PC-9 (cell line): ENCODE data around the gene RIMKLB. TPM values are rescaled to one million over a fixed set of nuclear protein-coding genes. Genes with fewer than 3 reads are reported as not detected.

ENCODE experiments used
- BruUV-seq: library from RNA; stranded (reverse); fragments of 400-500 nt; replicated peaks from 2 replicates; lab custom pipeline; 2021; lab: Mats Ljungman, UMichigan
- CTCF ChIA-PET: fragments of 300-600 bp; sonication (Branson Sonifier 250); formaldehyde crosslinking; loops from one replicate; lab custom pipeline; 2022; ENCODE audit warnings: antibody characterized with exemption; lab: Charles Lee
- POLR2A ChIA-PET: fragments of 300-600 bp; sonication (Branson Sonifier 250); formaldehyde crosslinking; loops from one replicate; lab custom pipeline; 2022; ENCODE audit warnings: antibody characterized with exemption; ENCODE audit not compliant: unreplicated experiment; lab: Charles Lee
- DNase-seq, 2 experiments: peaks; one replicate each; pipeline versions ENCODE4 v3.0.0 to v3.0.0-alpha.2; 2015 to 2022; ENCODE audit warnings: mixed read lengths in 1 of 2
- H2AFZ ChIP-seq: fragments of 200-600 bp; sonication (generic); 2 replicates; pipeline ENCODE4 v1.8.1; 2017; ENCODE audit warnings: antibody characterized with exemption
- H3F3A ChIP-seq: fragments of 200-600 bp; sonication (generic); 2 replicates; pipeline ENCODE4 v1.8.1; 2017; ENCODE audit warnings: antibody characterized with exemption, mild to moderate bottlenecking, low read depth; ENCODE audit not compliant: insufficient read depth
- H3K27ac ChIP-seq: fragments of 200-600 bp; sonication (generic); 2 replicates; pipeline ENCODE4 v1.6.1; 2016; ENCODE audit warnings: mixed run types
- H3K27me3 ChIP-seq: fragments of 200-600 bp; sonication (generic); 2 replicates; pipeline ENCODE4 v1.6.1; 2016; ENCODE audit warnings: low read depth, mixed run types; ENCODE audit not compliant: insufficient read depth
- H3K36me3 ChIP-seq: fragments of 200-600 bp; sonication (generic); 2 replicates; pipeline ENCODE4 v1.6.1; 2016; ENCODE audit warnings: low read depth, mixed run types
- H3K4me1 ChIP-seq: fragments of 200-600 bp; sonication (generic); replicated peaks from 2 replicates; pipeline ENCODE4 v1.6.1; 2016; ENCODE audit warnings: mixed run types; ENCODE audit not compliant: insufficient read depth
- H3K4me2 ChIP-seq: fragments of 200-600 bp; sonication (generic); 2 replicates; pipeline ENCODE4 v1.6.1; 2017; ENCODE audit warnings: mixed run types
- H3K4me3 ChIP-seq: fragments of 200-600 bp; sonication (generic); 2 replicates; pipeline ENCODE4 v1.6.1; 2016; ENCODE audit warnings: mixed run types
- H3K79me2 ChIP-seq: fragments of 200-600 bp; sonication (generic); 2 replicates; pipeline ENCODE4 v1.6.1; 2017; ENCODE audit warnings: low read depth, mixed run types
- H3K9me2 ChIP-seq: fragments of 200-600 bp; sonication (generic); 2 replicates; pipeline ENCODE4 v1.8.1; 2017; ENCODE audit warnings: mild to moderate bottlenecking; ENCODE audit not compliant: insufficient read depth
- H3K9me3 ChIP-seq: fragments of 200-600 bp; sonication (generic); 2 replicates; pipeline ENCODE4 v1.8.1; 2016; ENCODE audit warnings: low read depth; ENCODE audit not compliant: insufficient read depth
- H4K20me1 ChIP-seq: fragments of 200-600 bp; sonication (generic); 2 replicates; pipeline ENCODE4 v1.8.1; 2017; ENCODE audit not compliant: insufficient read depth
- CTCF ChIP-seq: fragments of 200-600 bp; sonication (generic); conservative IDR thresholded peaks from 2 replicates; pipeline ENCODE4 v1.6.1; 2017; ENCODE audit warnings: mixed run types, antibody characterized with exemption, mild to moderate bottlenecking, moderate library complexity
- EZH2 ChIP-seq: fragments of 200-600 bp; sonication (generic); IDR thresholded peaks from 2 replicates; pipeline ENCODE4 v1.8.0; 2017; ENCODE audit warnings: antibody characterized with exemption, low read depth
- intact Hi-C: fragments of 100-400 bp; cut with micrococcal nuclease; formaldehyde crosslinking; loops from one replicate; pipeline ENCODE4 v1.10.0; 2022; ENCODE audit not compliant: unreplicated experiment
- total RNA-seq: library from RNA; stranded (reverse); gene quantifications from 2 replicates; pipeline ENCODE4 v1.2.3, GENCODE V29; 2021

The RIMKLB gene
- total RNA-seq, 1 experiment from 2014 or later, result 64.8 TPM

GRCh38 chr12:8675591-8676036 lies 22.2 kb upstream of the RIMKLB start:
- H3K9me3 ChIP-seq, result no peaks in the 10 kb centered on the region
- CTCF ChIA-PET, result no interaction called here
- H3K27ac ChIP-seq, result no peak overlapping the region
- H3K4me3 ChIP-seq, result no peak overlapping the region
- H2AFZ ChIP-seq, result no peak overlapping the region
- H3F3A ChIP-seq, result no peaks in the 10 kb centered on the region
- no peaks in the 10 kb centered on the region for H3K36me3 ChIP-seq
- TF ChIP-seq CTCF, result no peak
- no peak for TF ChIP-seq EZH2
- H3K27me3 ChIP-seq, result no peaks in the 10 kb centered on the region
- POLR2A ChIA-PET, result no interaction called here
- no peaks in the 10 kb centered on the region for H3K79me2 ChIP-seq
- H3K9me2 ChIP-seq, result no peaks in the 10 kb centered on the region
- no TSS peak for BruUV-seq
- H3K4me2 ChIP-seq, result no peak overlapping the region
- H4K20me1 ChIP-seq, result no peaks in the 10 kb centered on the region
- DNase-seq, result no peak
- intact Hi-C loops, result no loop called here
- H3K4me1 ChIP-seq, result 0 out of 2 replicates have a peak, but pooled peaks cover under 1% of the 10 kb centered on the region

GRCh38 chr12:8676651-8677050 lies 21.1 kb upstream of the RIMKLB start:
- H2AFZ ChIP-seq, result no peak overlapping the region
- POLR2A ChIA-PET, result no interaction called here
- BruUV-seq, result no TSS peak
- intact Hi-C loops, result no loop called here
- peaks cover 11% of the 10 kb centered on the region; the same call in 1 of the 2 replicates for H3K4me1 ChIP-seq
- no peaks in the 10 kb centered on the region for H3K9me3 ChIP-seq
- H4K20me1 ChIP-seq, result no peaks in the 10 kb centered on the region
- no peak for DNase-seq
- no peaks in the 10 kb centered on the region for H3K9me2 ChIP-seq
- H3K27ac ChIP-seq, result no peak overlapping the region
- H3K4me2 ChIP-seq, result no peak overlapping the region
- TF ChIP-seq EZH2, result no peak
- no peak for TF ChIP-seq CTCF
- H3K4me3 ChIP-seq, result no peak overlapping the region
- H3K36me3 ChIP-seq, result no peaks in the 10 kb centered on the region
- H3K79me2 ChIP-seq, result no peaks in the 10 kb centered on the region
- CTCF ChIA-PET, result interaction anchor here (1.3 kb wide), 1 partner anchor 133 kb away, joined by 3 read pairs; no protein-coding TSS in a partner anchor
- no peaks in the 10 kb centered on the region for H3K27me3 ChIP-seq
- H3F3A ChIP-seq, result peaks cover 9% of the 10 kb centered on the region; the same call in 1 of the 2 replicates

DNA sequence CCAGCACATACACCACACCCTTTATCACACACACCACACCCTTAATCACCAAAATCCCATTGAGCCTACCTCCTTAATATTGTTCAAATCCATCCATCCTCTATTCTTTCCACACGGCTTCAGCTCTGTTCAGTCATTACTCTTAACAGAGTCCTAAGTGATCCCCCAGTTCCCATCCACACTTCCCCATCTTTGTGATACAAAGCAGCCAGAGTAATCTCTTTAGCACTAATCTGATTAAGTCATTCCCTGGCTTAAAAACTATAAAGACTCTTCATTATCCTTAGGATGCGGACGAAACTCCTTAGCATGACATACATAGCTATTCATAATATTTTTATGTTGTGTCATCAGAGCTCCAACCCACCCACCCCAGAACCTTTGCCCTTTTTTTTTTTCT lies 20.4 kb upstream of the RIMKLB start:
- H3K9me3 ChIP-seq, result no peaks in the 10 kb centered on the region
- no peak overlapping the region for H2AFZ ChIP-seq
- H3K27ac ChIP-seq, result no peak overlapping the region
- H3K27me3 ChIP-seq, result no peaks in the 10 kb centered on the region
- H3K4me1 ChIP-seq, result peaks cover 11% of the 10 kb centered on the region; the same call in 1 of the 2 replicates
- TF ChIP-seq CTCF, result no peak
- BruUV-seq, result no TSS peak
- no peak overlapping the region for H3K4me3 ChIP-seq
- no peaks in the 10 kb centered on the region for H3K9me2 ChIP-seq
- H4K20me1 ChIP-seq, result no peaks in the 10 kb centered on the region
- H3K79me2 ChIP-seq, result no peaks in the 10 kb centered on the region
- peaks cover 10% of the 10 kb centered on the region; the same call in 1 of the 2 replicates for H3F3A ChIP-seq
- CTCF ChIA-PET, result interaction anchor here (1.3 kb wide), 1 partner anchor 133 kb away, joined by 3 read pairs; no protein-coding TSS in a partner anchor
- intact Hi-C loops, result no loop called here
- H3K4me2 ChIP-seq, result no peak overlapping the region
- no peak for DNase-seq
- no peaks in the 10 kb centered on the region for H3K36me3 ChIP-seq
- POLR2A ChIA-PET, result no interaction called here
